ENCODE measurements around the gene MPI. TPM values are rescaled to one million over a fixed set of nuclear protein-coding genes. Genes with fewer than 3 reads are reported as not detected.

The MPI gene
- total and polyA plus RNA-seq, 2 of the 8 experiments (the other 6 are each of a cell fraction or from before 2014, with no cell fraction given) = 31.0 to 74.8 TPM

GRCh38 chr15:74869372-74869725 lies 20.5 kb upstream of the MPI start (continued):
- no peak for TF ChIP-seq CHD1 (IDR thresholded peaks at IDR 0.05; ENCODE audit: low read depth, low read length)
- TF ChIP-seq CTCF (IDR thresholded peaks at IDR 0.05; ENCODE audit: control extremely low read depth in 1 of 3, insufficient read depth in 1 of 3, low read depth in 1 of 3, low read length in 3 of 3) = no peak
- TF ChIP-seq ASH2L (IDR thresholded peaks at IDR 0.05; ENCODE audit: low read length) = no peak
- TF ChIP-seq SP2 (IDR thresholded peaks at IDR 0.05; ENCODE audit: low read length) = no peak
- no peak for TF ChIP-seq SRF (IDR thresholded peaks at IDR 0.05; ENCODE audit: low read depth, low read length)
- no peak for TF ChIP-seq CEBPB (IDR thresholded peaks at IDR 0.05; ENCODE audit: low read depth, low read length)
